K562 (cell line): ENCODE results near the gene NPC1L1. TPM values are rescaled to one million over a fixed set of nuclear protein-coding genes. Genes with fewer than 3 reads are reported as not detected.

Source experiments
- ATAC-seq: fragments of 200-7000 bp; cut with Tn5 transposase; 3 replicates; pipeline ENCODE4 v1.9.1; 2020; ENCODE audit warnings: moderate library complexity
- BruUV-seq: library from RNA; stranded (reverse); fragments of 400-500 nt; replicated peaks from 2 replicates; lab custom pipeline; 2021; lab: Mats Ljungman, UMichigan
- CTCF ChIA-PET: fragments of 300-600 bp; formaldehyde crosslinking; extraction: SDS; loops from one replicate; lab custom pipeline; 2021; ENCODE audit warnings: low intra/inter-chr PET ratio; lab: Yijun Ruan, JAX
- POLR2A ChIA-PET: fragments of 300-600, 350-650 bp; sonication (Branson Sonifier 250); formaldehyde crosslinking; extraction: SDS; loops from one replicate; lab custom pipeline; 2021; ENCODE audit warnings: antibody characterized with exemption, inconsistent platforms; lab: Yijun Ruan, JAX
- DNase-seq, 4 experiments: peaks; one replicate each; pipeline versions ENCODE4 v3.0.0 to v3.0.0-alpha.2; 2011 to 2018; ENCODE audit warnings: low spot score in 3 of 4, mixed read lengths in 3 of 4; ENCODE audit errors: extremely low read depth in 1 of 4
- FAIRE-seq: peaks from 2 replicates; lab custom pipeline; 2011; peaks lifted over from hg19 to GRCh38; lab: Jason Lieb, UNC
- H2AFZ ChIP-seq: 2 replicates; pipeline ENCODE4 v1.6.0; 2011; ENCODE audit warnings: low read depth, low read length, control low read depth, inconsistent platforms
- H3K27ac ChIP-seq: fragments of 200-600 bp; 3 replicates; pipeline ENCODE4 v1.8.0; 2011; ENCODE audit warnings: low read depth, mild to moderate bottlenecking, control low read depth, inconsistent platforms, low read length, moderate library complexity, mixed read lengths; ENCODE audit errors: extremely low read depth
- H3K27me3 ChIP-seq, 2 experiments: fragments of 300-600 bp in 1 of 2; 2 replicates in 1 of 2; 3 replicates in 1 of 2; pipeline versions ENCODE4 v1.6.0 to v1.8.0; 2011; ENCODE audit warnings: inconsistent platforms in 2 of 2, low read length in 2 of 2, mild to moderate bottlenecking in 1 of 2, mixed read lengths in 1 of 2, moderate library complexity in 1 of 2; ENCODE audit not compliant: control insufficient read depth in 2 of 2, insufficient read depth in 2 of 2
- H3K36me3 ChIP-seq: fragments of 300-600 bp; 3 replicates; pipeline ENCODE4 v1.8.0; 2011; ENCODE audit warnings: mild to moderate bottlenecking, low read length, inconsistent platforms; ENCODE audit not compliant: control insufficient read depth, insufficient read depth
- H3K4me1 ChIP-seq, 2 experiments: fragments of 200-600 bp in 1 of 2; replicated peaks in 1 of 2; 2 replicates in 1 of 2; 3 replicates in 1 of 2; pipeline versions ENCODE4 v1.5.1 to v1.8.0; 2011; ENCODE audit warnings: inconsistent platforms in 2 of 2, low read length in 2 of 2, mild to moderate bottlenecking in 1 of 2, mixed read lengths in 1 of 2, moderate library complexity in 1 of 2; ENCODE audit not compliant: control insufficient read depth in 2 of 2, insufficient read depth in 2 of 2
- H3K4me2 ChIP-seq: 2 replicates; pipeline ENCODE4 v1.6.1; 2011; ENCODE audit warnings: low read length, control low read depth, inconsistent platforms, mixed read lengths; ENCODE audit not compliant: insufficient read depth
- H3K4me3 ChIP-seq: fragments of 200-600 bp; sonication (generic), shearing (Covaris generic); 2 replicates; pipeline ENCODE4 v1.5.1; 2016; ENCODE audit warnings: control low read depth, inconsistent platforms
- H3K79me2 ChIP-seq: fragments of 200-600 bp; 3 replicates; pipeline ENCODE4 v1.8.0; 2011; ENCODE audit warnings: low read length, inconsistent platforms; ENCODE audit not compliant: control insufficient read depth, insufficient read depth
- H3K9ac ChIP-seq, 2 experiments: 2 replicates each; pipeline versions ENCODE4 v1.6.0 to v1.6.1; 2011; ENCODE audit warnings: low read depth in 2 of 2, low read length in 2 of 2, control low read depth in 1 of 2, inconsistent platforms in 1 of 2, mild to moderate bottlenecking in 1 of 2, mixed read lengths in 1 of 2; ENCODE audit not compliant: insufficient read depth in 1 of 2
- H3K9me1 ChIP-seq: one replicate; pipeline ENCODE4 v1.6.0; 2011; ENCODE audit warnings: inconsistent platforms, mild to moderate bottlenecking, low read length, moderate library complexity; ENCODE audit not compliant: control insufficient read depth, insufficient read depth
- H3K9me3 ChIP-seq: replicated peaks from 2 replicates; pipeline ENCODE4 v1.5.1; 2011; ENCODE audit warnings: low read depth, low read length, inconsistent platforms; ENCODE audit not compliant: control insufficient read depth, insufficient read depth
- H4K20me1 ChIP-seq: replicated peaks from 2 replicates; pipeline ENCODE4 v1.6.1; 2011; ENCODE audit warnings: low read length, inconsistent platforms, mixed read lengths; ENCODE audit not compliant: control insufficient read depth, insufficient read depth
- CBX2 ChIP-seq: fragments of 200-600 bp; sonication (generic); IDR thresholded peaks from one replicate; pipeline ENCODE4 v1.6.1; 2012; ENCODE audit warnings: mild to moderate bottlenecking, low read length, inconsistent platforms; ENCODE audit not compliant: insufficient read depth, poor library complexity, severe bottlenecking
- DACH1 ChIP-seq: fragments of 450-650 bp; IDR thresholded peaks from 2 replicates; pipeline ENCODE4 v1.6.1; 2018; ENCODE audit not compliant: partially characterized antibody
- ELF4 ChIP-seq: fragments of 450-650 bp; formaldehyde crosslinking; IDR thresholded peaks from 2 replicates; pipeline ENCODE4 v1.4.0; 2022; ENCODE audit warnings: missing genetic modification characterization
- ELK3 ChIP-seq: fragments of 450-650 bp; formaldehyde crosslinking; IDR thresholded peaks from 2 replicates; pipeline ENCODE4 v1.4.0; 2020; ENCODE audit warnings: mild to moderate bottlenecking
- EP300 ChIP-seq: IDR thresholded peaks from 2 replicates; pipeline ENCODE4 v1.6.1; 2012; ENCODE audit warnings: low read length, improper control_type of control experiment
- GATA2 ChIP-seq: sonication (generic); formaldehyde crosslinking; IDR thresholded peaks from 2 replicates; pipeline ENCODE4 v1.4.0; 2020; ENCODE audit warnings: mild to moderate bottlenecking, missing genetic modification reagents
- HMG20B ChIP-seq: fragments of 250-450 bp; sonication (Bioruptor Pico); IDR thresholded peaks from 2 replicates; pipeline ENCODE4 v1.5.0; 2021; ENCODE audit warnings: mild to moderate bottlenecking
- HNRNPH1 ChIP-seq: fragments of 200-400 bp; formaldehyde crosslinking; optimal IDR thresholded peaks from 2 replicates; pipeline ENCODE3; 2017; ENCODE audit warnings: low read depth, mild to moderate bottlenecking, low read length, moderate library complexity
- KLF16 ChIP-seq: IDR thresholded peaks from 2 replicates; pipeline ENCODE4 v1.6.1; 2016; ENCODE audit warnings: antibody characterized with exemption
- LCOR ChIP-seq: sonication (generic); formaldehyde crosslinking; IDR thresholded peaks from 2 replicates; pipeline ENCODE4 v1.8.0; 2022; ENCODE audit warnings: mild to moderate bottlenecking, missing genetic modification reagents
- MECOM ChIP-seq: fragments of 250-450 bp; sonication (Bioruptor Pico); IDR thresholded peaks from 2 replicates; pipeline ENCODE4 v1.8.0; 2022; ENCODE audit warnings: inconsistent platforms
- MEF2A ChIP-seq: IDR thresholded peaks from 2 replicates; pipeline ENCODE4 v1.6.1; 2011; ENCODE audit warnings: low read depth, mild to moderate bottlenecking, low read length, moderate library complexity; ENCODE audit not compliant: control insufficient read depth
- PHF8 ChIP-seq: fragments of 200-600 bp; sonication (generic); IDR thresholded peaks from 2 replicates; pipeline ENCODE4 v1.6.1; 2012; ENCODE audit warnings: mixed run types, mild to moderate bottlenecking, inconsistent platforms, low read length, moderate library complexity, borderline replicate concordance
- POLR2A ChIP-seq: fragments of 450-650 bp; conservative IDR thresholded peaks from 2 replicates; pipeline ENCODE4 v1.6.1; 2016
- POLR2AphosphoS2 ChIP-seq: IDR thresholded peaks from 2 replicates; pipeline ENCODE4 v1.6.1; 2012; ENCODE audit warnings: low read length, improper control_type of control experiment
- POLR2B ChIP-seq: fragments of 450-650 bp; IDR thresholded peaks from 2 replicates; pipeline ENCODE4 v1.6.1; 2018; ENCODE audit warnings: low read depth; ENCODE audit not compliant: partially characterized antibody
- POLR2G ChIP-seq: fragments of 200-400 bp; formaldehyde crosslinking; IDR thresholded peaks from 2 replicates; pipeline ENCODE4 v1.6.1; 2017; ENCODE audit warnings: low read depth, mild to moderate bottlenecking, antibody characterized with exemption, low read length, moderate library complexity
- SETDB1 ChIP-seq: IDR thresholded peaks from one replicate; pipeline ENCODE4 v1.6.1; 2012; ENCODE audit warnings: low read length, control low read depth, inconsistent platforms
- SMAD3 ChIP-seq: fragments of 450-650 bp; formaldehyde crosslinking; conservative IDR thresholded peaks from 2 replicates; pipeline ENCODE4 v1.4.0; 2020; ENCODE audit warnings: mild to moderate bottlenecking
- SUPT5H ChIP-seq: fragments of 450-650 bp; IDR thresholded peaks from 2 replicates; pipeline ENCODE4 v1.6.1; 2016
- ZNF277 ChIP-seq: fragments of 250-450 bp; sonication (Bioruptor Pico); IDR thresholded peaks from 2 replicates; pipeline ENCODE4 v1.8.0; 2022; ENCODE audit warnings: inconsistent platforms, mild to moderate bottlenecking, moderate library complexity, borderline replicate concordance
- ZNF431 ChIP-seq: sonication (generic); formaldehyde crosslinking; IDR thresholded peaks from 2 replicates; pipeline ENCODE4 v1.8.0; 2022; ENCODE audit warnings: mild to moderate bottlenecking, missing genetic modification reagents
- ZNF507 ChIP-seq: conservative IDR thresholded peaks from 2 replicates; pipeline ENCODE4 v1.6.1; 2017; ENCODE audit warnings: missing genetic modification characterization, missing compliant biosample characterization
- WGBS: fragments of 100-300 bp; shearing (Covaris generic); methylation state at CpG from one replicate; pipeline ENCODE4 v1.1.6; 2016; ENCODE audit warnings: low coverage, mixed read lengths; ENCODE audit not compliant: insufficient coverage; ENCODE audit errors: missing lambda C conversion rate; 5-methylcytosine and 5-hydroxymethylcytosine counted together
- in situ Hi-C: fragments of 300-500 bp; cut with MboI; formaldehyde crosslinking; loops from 4 replicates; pipeline ENCODE4 v1.15.0; 2018; ENCODE audit warnings: inconsistent platforms, mixed read lengths
- intact Hi-C: fragments of 100-400 bp; cut with micrococcal nuclease; formaldehyde crosslinking; loops from 2 replicates; pipeline ENCODE4 v1.14.2; 2022
- polyA plus RNA-seq, 8 experiments: library from polyadenylated mRNA; depleted of rRNA in 4 of 8; stranded (reverse) in 5 of 8; unstranded in 3 of 8; fragments of >200 nt; fragmentation: Nextera tagmentation in 2 of 8; fragmentation: Illumina TruSeq in 1 of 8; extraction: Ambion mirVana in 2 of 8; extraction: Trizol in 1 of 8; gene quantifications; 2 replicates each; pipeline versions ENCODE4 v1.2.1 to v1.2.3, GENCODE V29; 2011 to 2014; ENCODE audit warnings: inconsistent platforms in 1 of 8, missing spikeins in 1 of 8
- total RNA-seq, 7 experiments: library from RNA; depleted of rRNA in 6 of 7; stranded (reverse); fragments of >200 nt in 6 of 7; fragmentation: Illumina TruSeq in 2 of 7; extraction: Trizol in 2 of 7; gene quantifications; 2 replicates each; pipeline versions ENCODE4 v1.2.1 to v1.2.3, GENCODE V29; 2011 to 2021; ENCODE audit warnings: low replicate concordance in 1 of 7

Gene NPC1L1
- total and polyA plus RNA-seq, 9 of the 15 experiments (the other 6 are each of a cell fraction or from before 2014, with no cell fraction given) = 0.01 to 0.18 (median 0.07) TPM; not detected in 4

GRCh38 chr7:44563171-44563679 is 22.1 kb upstream of the NPC1L1 start:
- H3K36me3 ChIP-seq = peaks cover 48% of the 10 kb centered on the region
- POLR2A ChIA-PET = interaction anchor here (0.6 to 3.8 kb wide), 4 partner anchors 11 to 444 kb away, joined by 3 to 38 read pairs (median 4); partner anchors contain the start of gene DDX56
- 93% methylated on average over 2 of the region's 3 CpGs for WGBS
- ATAC-seq (no peak), FAIRE-seq (no peak), DNase-seq (no peak)
- peaks cover 21% of the 10 kb centered on the region for H4K20me1 ChIP-seq
- no TSS peak for BruUV-seq
- in situ Hi-C loops (no loop called here), intact Hi-C loops (no loop called here)
- peak overlapping the region; percentile 38; the same call in 2 of the 3 replicates for H3K27ac ChIP-seq
- H3K9me3 ChIP-seq = no peaks in the 10 kb centered on the region
- no peak overlapping the region for H3K4me2 ChIP-seq
- H3K4me1 ChIP-seq = peaks cover 47 to 48% of the 10 kb centered on the region in 2 experiments; a peak in 4 of 5 replicates
- H3K4me3 ChIP-seq = no peak overlapping the region
- H3K27me3 ChIP-seq = no peaks in the 10 kb centered on the region
- CTCF ChIA-PET = interaction anchor here (0.6 kb wide), 1 partner anchor 319 kb away, joined by 4 read pairs; no protein-coding TSS in a partner anchor
- no peak overlapping the region for H2AFZ ChIP-seq
- H3K79me2 ChIP-seq = peaks cover 13% of the 10 kb centered on the region
- peak overlapping the region in 1 of 2 experiments; percentile 47; a peak in 2 of 4 replicates for H3K9ac ChIP-seq
- peaks cover 10% of the 10 kb centered on the region for H3K9me1 ChIP-seq
- no peak for TF ChIP-seq ELF4
- peak; percentile 44 for TF ChIP-seq POLR2B
- peak; percentile 56 for TF ChIP-seq POLR2A
- no peak for TF ChIP-seq CBX2
- TF ChIP-seq SETDB1 = no peak
- TF ChIP-seq POLR2G = 0 out of 2 replicates have a peak, but pooled peaks have one; percentile 9
- no peak for TF ChIP-seq HMG20B (CRISPR knock-in tag)
- no peak for TF ChIP-seq GATA2 (CRISPR knock-in tag)
- 0 out of 2 replicates have a peak, but pooled peaks have one; percentile 59 for TF ChIP-seq POLR2AphosphoS2
- no peak for TF ChIP-seq KLF16
- no peak for TF ChIP-seq PHF8
- TF ChIP-seq ELK3 (CRISPR knock-in tag) = no peak
- no peak for TF ChIP-seq MEF2A
- TF ChIP-seq MECOM (CRISPR knock-in tag) = no peak
- TF ChIP-seq SUPT5H = peak; percentile 50; the same call in 1 of the 2 replicates
- TF ChIP-seq ZNF277 (CRISPR knock-in tag) = no peak
- no peak for TF ChIP-seq ZNF431 (CRISPR knock-in tag)
- TF ChIP-seq LCOR (CRISPR knock-in tag) = no peak
- TF ChIP-seq ZNF507 (tag) = no peak
- no peak for TF ChIP-seq DACH1
- TF ChIP-seq HNRNPH1 = no peak
- TF ChIP-seq EP300 = no peak
- TF ChIP-seq SMAD3 (CRISPR knock-in tag) = no peak
